ENCODE data around the gene NELFCD.

NELFCD gene

GRCh38 chr20:59020938-59021551 is 40.0 kb downstream of the NELFCD start:
- Histone ChIP-seq H3K36me3 (peaks cover 45% of the 10 kb centered on the region), H3K4me1 (peaks cover 18% of the 10 kb centered on the region), H3K9ac (no peak overlapping the region), H4K20me1 (peaks cover 33% of the 10 kb centered on the region), H3K9me3 (no peaks in the 10 kb centered on the region), H3K4me2 (no peak overlapping the region), H3K4me3 (no peak overlapping the region), H3K27ac (no peak overlapping the region), H3K27me3 (no peaks in the 10 kb centered on the region)
- no peak for TF ChIP-seq Cebpa-rat (IDR thresholded peaks at IDR 0.05)

- H3K27me3 ChIP-seq = no peaks in the 10 kb centered on the region
Measured at GRCh38 chr20:59022754-59023153, 41.7 kb downstream of the NELFCD start.

GRCh38 chr20:59023616-59024015 is 42.6 kb downstream of the NELFCD start:
- Histone ChIP-seq H3K4me3 (no peak overlapping the region), H3K4me1 (no peaks in the 10 kb centered on the region), H3K27ac (no peak overlapping the region), H4K20me1 (peaks cover 59% of the 10 kb centered on the region), H3K36me3 (peaks cover 71% of the 10 kb centered on the region), H3K4me2 (no peak overlapping the region), H3K9me3 (no peaks in the 10 kb centered on the region), H3K9ac (no peak overlapping the region), H3K27me3 (no peaks in the 10 kb centered on the region)
- TF ChIP-seq Cebpa-rat (IDR thresholded peaks at IDR 0.05) = no peak

More at GRCh38 chr20:59022754-59023153, 41.7 kb downstream of the NELFCD start:
- H3K9me3 ChIP-seq = no peaks in the 10 kb centered on the region
- H3K36me3 ChIP-seq = peaks cover 62% of the 10 kb centered on the region
- TF ChIP-seq Cebpa-rat (IDR thresholded peaks at IDR 0.05) = no peak
- no peak overlapping the region for H3K9ac ChIP-seq
- H3K4me2 ChIP-seq = no peak overlapping the region
- H3K4me3 ChIP-seq = no peak overlapping the region
- H3K4me1 ChIP-seq = peaks cover 1% of the 10 kb centered on the region; the same call in 1 of the 2 replicates
- peaks cover 51% of the 10 kb centered on the region for H4K20me1 ChIP-seq
- no peak overlapping the region for H3K27ac ChIP-seq

GRCh38 chr20:59024111-59024530 is 43.1 kb downstream of the NELFCD start:
- peaks cover 64% of the 10 kb centered on the region for H4K20me1 ChIP-seq
- no peaks in the 10 kb centered on the region for H3K9me3 ChIP-seq
- no peak for TF ChIP-seq Cebpa-rat (IDR thresholded peaks at IDR 0.05)
- H3K9ac ChIP-seq = no peak overlapping the region
- no peak overlapping the region for H3K4me3 ChIP-seq
- H3K36me3 ChIP-seq = peaks cover 76% of the 10 kb centered on the region
- no peak overlapping the region for H3K27ac ChIP-seq
- H3K27me3 ChIP-seq = no peaks in the 10 kb centered on the region
- no peak overlapping the region for H3K4me2 ChIP-seq
- H3K4me1 ChIP-seq = peaks cover 5% of the 10 kb centered on the region

DNA sequence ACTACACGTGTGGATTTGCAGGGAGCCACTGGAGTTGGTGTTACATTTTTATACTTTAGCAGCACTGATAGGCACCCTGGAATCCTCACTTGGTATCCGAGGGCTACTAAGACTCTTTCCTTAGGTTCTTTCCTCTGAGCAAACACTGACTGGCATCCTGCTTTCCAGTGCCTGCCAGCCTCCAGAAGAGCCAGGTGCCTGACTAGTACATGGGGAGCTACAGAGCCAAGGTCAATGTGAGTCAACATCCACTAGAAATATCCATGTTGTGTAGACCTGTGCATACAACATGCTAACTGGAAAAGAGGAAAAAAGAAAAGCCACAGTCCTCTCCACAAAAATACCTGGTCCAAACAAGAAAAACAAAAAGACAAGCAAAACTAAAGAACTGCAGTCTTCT is 44.0 kb downstream of the NELFCD start:
- Histone ChIP-seq H3K27me3 (no peaks in the 10 kb centered on the region), H3K9ac (no peak overlapping the region), H3K4me1 (peaks cover 15% of the 10 kb centered on the region), H3K4me3 (no peak overlapping the region), H3K27ac (no peak overlapping the region), H3K9me3 (no peaks in the 10 kb centered on the region), H3K4me2 (no peak overlapping the region), H4K20me1 (peaks cover 74% of the 10 kb centered on the region), H3K36me3 (peaks cover 85% of the 10 kb centered on the region)
- no peak for TF ChIP-seq Cebpa-rat (IDR thresholded peaks at IDR 0.05)

DNA sequence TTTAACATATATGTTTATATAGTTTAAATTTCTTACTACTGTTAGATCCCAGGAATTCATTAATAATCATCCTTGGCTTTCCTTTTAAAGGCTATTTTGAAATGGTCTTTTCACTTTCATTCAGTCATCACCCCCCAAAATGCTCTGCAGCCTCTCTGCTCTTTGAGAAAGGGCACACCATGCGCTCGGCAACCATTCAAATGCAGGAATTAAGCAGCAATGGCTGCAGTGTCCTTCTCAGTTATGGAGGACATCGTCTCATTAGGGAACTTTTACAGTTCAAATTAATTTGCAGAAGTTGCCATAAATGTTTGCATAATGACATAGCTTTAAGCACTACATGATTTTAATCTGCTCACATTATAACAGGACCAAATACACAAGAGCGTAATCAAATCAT is 44.5 kb downstream of the NELFCD start:
- TF ChIP-seq Cebpa-rat (IDR thresholded peaks at IDR 0.05) = no peak
- Histone ChIP-seq H3K27ac (no peak overlapping the region), H3K4me2 (no peak overlapping the region), H3K27me3 (no peaks in the 10 kb centered on the region), H3K4me1 (peaks cover 19% of the 10 kb centered on the region), H3K4me3 (no peak overlapping the region), H3K9ac (no peak overlapping the region), H3K36me3 (peaks cover 87% of the 10 kb centered on the region), H4K20me1 (peaks cover 78% of the 10 kb centered on the region), H3K9me3 (no peaks in the 10 kb centered on the region)

GRCh38 chr20:59026904-59027740 is 46.1 kb downstream of the NELFCD start:
- Histone ChIP-seq H3K4me2 (no peak overlapping the region), H3K36me3 (peaks cover 77% of the 10 kb centered on the region), H3K4me3 (no peak overlapping the region), H3K27me3 (no peaks in the 10 kb centered on the region), H3K9me3 (no peaks in the 10 kb centered on the region), H4K20me1 (peaks cover 86% of the 10 kb centered on the region), H3K4me1 (peaks cover 30% of the 10 kb centered on the region), H3K27ac (no peak overlapping the region), H3K9ac (no peak overlapping the region)
- TF ChIP-seq Cebpa-rat (IDR thresholded peaks at IDR 0.05) = no peak

GRCh38 chr20:59027741-59028320 is 46.8 kb downstream of the NELFCD start:
- H3K36me3 ChIP-seq = peaks cover 73% of the 10 kb centered on the region
- H3K4me3 ChIP-seq = no peak overlapping the region
- no peak overlapping the region for H3K27ac ChIP-seq
- no peaks in the 10 kb centered on the region for H3K27me3 ChIP-seq
- no peaks in the 10 kb centered on the region for H3K9me3 ChIP-seq
- H4K20me1 ChIP-seq = peaks cover 81% of the 10 kb centered on the region
- H3K4me2 ChIP-seq = no peak overlapping the region
- no peak for TF ChIP-seq Cebpa-rat (IDR thresholded peaks at IDR 0.05)
- no peak overlapping the region for H3K9ac ChIP-seq
- H3K4me1 ChIP-seq = peaks cover 32% of the 10 kb centered on the region

GRCh38 chr20:59028812-59029211 is 47.8 kb downstream of the NELFCD start:
- Histone ChIP-seq H3K4me2 (peak overlapping the region; percentile 37), H3K36me3 (peaks cover 69% of the 10 kb centered on the region), H3K27me3 (no peaks in the 10 kb centered on the region), H3K27ac (no peak overlapping the region), H3K9me3 (no peaks in the 10 kb centered on the region), H3K4me3 (no peak overlapping the region), H4K20me1 (peaks cover 74% of the 10 kb centered on the region), H3K4me1 (peaks cover 42% of the 10 kb centered on the region), H3K9ac (peak overlapping the region; percentile 23; the same call in 1 of the 2 replicates)
- no peak for TF ChIP-seq Cebpa-rat (IDR thresholded peaks at IDR 0.05)

Measured in BLaER1 (cell line).